Mucosa of stomach (tissue), 1 donor: ENCODE measurements around the gene BMF.

Source experiments
- H3K27me3 ChIP-seq: one replicate; pipeline ENCODE4 v1.7.0; 2013; ENCODE audit warnings: mild to moderate bottlenecking, low read length; ENCODE audit not compliant: control insufficient read depth, insufficient read depth
- H3K36me3 ChIP-seq: one replicate; pipeline ENCODE4 v1.7.0; 2013; ENCODE audit warnings: low read length; ENCODE audit not compliant: control insufficient read depth, insufficient read depth
- H3K4me1 ChIP-seq: one replicate; pipeline ENCODE4 v1.7.0; 2013; ENCODE audit warnings: mild to moderate bottlenecking, low read length; ENCODE audit not compliant: control insufficient read depth, insufficient read depth
- H3K4me3 ChIP-seq: one replicate; pipeline ENCODE4 v1.7.0; 2013; ENCODE audit warnings: low read length
- H3K9ac ChIP-seq: one replicate; pipeline ENCODE4 v1.7.0; 2013; ENCODE audit warnings: mild to moderate bottlenecking, low read length, moderate library complexity
- H3K9me3 ChIP-seq: one replicate; pipeline ENCODE4 v1.7.0; 2013; ENCODE audit warnings: mild to moderate bottlenecking, low read length, moderate library complexity; ENCODE audit not compliant: control insufficient read depth
- donor health status: Pancreatic carcinoma.

The BMF gene

GRCh38 chr15:40106203-40107161 is 2.2 kb downstream of the BMF start:
- Histone ChIP-seq H3K4me1 (peaks cover 72% of the 10 kb centered on the region), H3K9ac (peak overlapping the region; percentile 61), H3K4me3 (no peak overlapping the region), H3K36me3 (peaks cover 4% of the 10 kb centered on the region), H3K9me3 (no peaks in the 10 kb centered on the region), H3K27me3 (no peaks in the 10 kb centered on the region)

- peaks cover 80% of the 10 kb centered on the region for H3K4me1 ChIP-seq
- peak overlapping the region; percentile 61 for H3K9ac ChIP-seq
- H3K36me3 ChIP-seq: peaks cover 4% of the 10 kb centered on the region
- no peaks in the 10 kb centered on the region for H3K9me3 ChIP-seq
- peak overlapping the region; percentile 7 for H3K4me3 ChIP-seq
- H3K27me3 ChIP-seq: no peaks in the 10 kb centered on the region
These were observed 3.0 kb downstream of the BMF start for GRCh38 chr15:40105517-40106202.

DNA sequence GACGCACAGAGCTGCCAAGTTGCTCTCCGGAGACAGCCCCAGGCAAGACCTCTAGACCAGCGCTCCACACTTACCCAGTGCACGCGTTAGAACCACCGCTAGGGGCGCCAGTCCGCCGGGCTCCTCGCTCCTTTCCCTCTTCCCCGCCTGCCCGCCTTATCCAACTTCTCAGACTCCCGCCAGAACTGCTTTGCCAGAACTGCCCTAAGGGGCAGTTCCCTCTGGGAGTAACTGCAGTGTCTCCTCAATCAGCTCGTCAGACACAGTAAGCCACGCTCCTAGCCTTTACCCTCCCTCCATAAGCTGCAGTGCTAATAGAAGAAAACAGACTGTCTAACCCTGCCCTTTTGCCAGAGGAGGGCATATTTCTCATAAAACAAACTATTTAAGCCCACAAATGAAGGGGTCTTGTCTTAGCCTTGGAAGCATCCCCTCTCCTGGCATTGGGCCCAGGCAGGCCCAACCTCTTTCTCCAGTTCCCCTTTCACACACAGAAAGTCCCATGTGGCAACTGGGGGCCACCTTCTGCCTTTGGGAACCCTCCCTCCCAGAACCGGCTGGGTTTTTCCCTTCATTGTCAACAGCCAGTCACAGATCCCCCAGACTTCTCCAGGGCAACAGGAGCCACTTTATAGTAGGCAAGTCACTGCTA is 3.7 kb downstream of the BMF start:
- Histone ChIP-seq H3K4me1 (peaks cover 87% of the 10 kb centered on the region), H3K4me3 (no peak overlapping the region), H3K27me3 (no peaks in the 10 kb centered on the region), H3K36me3 (peaks cover 4% of the 10 kb centered on the region), H3K9ac (peak overlapping the region; percentile 61), H3K9me3 (no peaks in the 10 kb centered on the region)

- H3K9ac ChIP-seq: no peak overlapping the region
- no peaks in the 10 kb centered on the region for H3K27me3 ChIP-seq
- H3K4me1 ChIP-seq: peaks cover 91% of the 10 kb centered on the region
- H3K4me3 ChIP-seq: no peak overlapping the region
- H3K36me3 ChIP-seq: peaks cover 4% of the 10 kb centered on the region
- H3K9me3 ChIP-seq: no peaks in the 10 kb centered on the region
These were observed 4.3 kb downstream of the BMF start for GRCh38 chr15:40104296-40104864.

DNA sequence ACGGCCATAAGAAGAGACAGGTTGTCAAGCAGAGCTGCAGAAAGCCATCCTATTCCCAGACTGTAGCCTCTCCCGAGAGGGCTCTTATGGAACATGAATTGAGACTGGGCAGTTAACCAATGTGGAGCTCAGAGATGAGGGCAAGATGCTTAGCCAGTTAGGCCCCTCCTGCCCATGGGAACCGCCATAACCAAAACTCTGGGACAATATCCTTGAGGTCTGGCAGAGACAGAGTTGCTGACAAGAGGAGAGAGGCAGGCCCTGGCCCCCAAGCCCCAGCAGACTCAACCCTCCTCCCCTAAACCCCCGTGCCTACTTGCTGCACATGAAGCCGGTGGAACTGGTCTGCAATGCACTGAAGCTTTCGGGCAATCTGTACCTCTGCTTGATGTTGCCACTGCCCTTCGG is 4.8 kb downstream of the BMF start:
- peak overlapping the region; percentile 52 for H3K9ac ChIP-seq
- H3K27me3 ChIP-seq: no peaks in the 10 kb centered on the region
- no peak overlapping the region for H3K4me3 ChIP-seq
- H3K4me1 ChIP-seq: peaks cover 94% of the 10 kb centered on the region
- peaks cover 4% of the 10 kb centered on the region for H3K36me3 ChIP-seq
- no peaks in the 10 kb centered on the region for H3K9me3 ChIP-seq

DNA sequence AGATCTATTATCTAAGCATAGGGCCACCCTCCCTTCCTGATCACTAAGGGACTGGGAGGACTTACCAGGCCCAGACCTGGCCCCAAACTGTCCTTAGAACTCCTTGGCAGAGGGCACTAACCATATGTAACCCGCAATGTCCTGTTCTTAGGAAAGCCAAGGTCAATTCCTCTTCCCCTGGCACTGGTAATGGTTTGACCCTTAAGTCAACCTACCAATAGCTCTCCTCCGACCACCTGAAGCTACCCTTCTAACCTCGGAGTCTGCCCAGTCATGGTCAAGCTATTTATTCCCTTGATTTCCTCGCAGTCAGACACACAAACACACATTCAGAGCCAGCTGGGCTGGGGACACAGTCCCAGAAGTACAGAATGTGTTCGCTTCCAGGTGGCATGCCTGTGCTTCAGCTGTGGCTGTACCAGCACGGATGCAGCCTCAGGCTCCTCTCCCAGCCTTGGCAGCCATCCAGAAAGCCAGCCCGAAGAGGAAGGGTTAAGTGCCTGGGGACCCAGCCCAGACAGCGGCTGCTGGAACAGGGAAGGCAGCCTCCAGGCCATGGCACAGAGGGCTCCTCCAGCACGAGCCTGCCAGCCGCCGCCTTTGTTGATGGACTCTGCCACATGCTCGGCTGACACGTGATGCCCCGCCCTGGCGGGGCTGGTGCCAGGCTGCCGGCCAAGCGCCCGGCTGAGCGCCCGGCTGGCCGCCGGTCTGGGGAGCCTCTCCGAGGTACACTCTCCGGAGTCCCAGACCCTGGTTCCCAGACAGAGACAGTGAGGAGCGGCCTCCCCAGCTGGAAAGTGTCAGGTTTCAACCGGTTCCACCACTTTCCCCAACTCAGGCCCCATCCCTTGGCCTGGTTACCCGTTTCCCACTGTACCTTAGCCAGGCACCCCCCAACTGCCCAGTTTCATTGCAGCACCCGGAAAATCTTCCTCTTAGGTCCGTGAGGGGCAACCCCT is 5.5 kb downstream of the BMF start:
- Histone ChIP-seq H3K9me3 (no peaks in the 10 kb centered on the region), H3K36me3 (peaks cover 4% of the 10 kb centered on the region), H3K4me3 (no peak overlapping the region), H3K27me3 (no peaks in the 10 kb centered on the region), H3K9ac (peak overlapping the region; percentile 52), H3K4me1 (peaks cover 99% of the 10 kb centered on the region)

GRCh38 chr15:40100947-40101905 is 7.5 kb downstream of the BMF start:
- Histone ChIP-seq H3K9ac (no peak overlapping the region), H3K4me3 (no peak overlapping the region), H3K27me3 (no peaks in the 10 kb centered on the region), H3K36me3 (peaks cover 4% of the 10 kb centered on the region), H3K9me3 (no peaks in the 10 kb centered on the region), H3K4me1 (peaks cover 96% of the 10 kb centered on the region)

- Histone ChIP-seq H3K27me3 (no peaks in the 10 kb centered on the region), H3K9ac (no peak overlapping the region), H3K4me3 (no peak overlapping the region), H3K36me3 (peaks cover 1% of the 10 kb centered on the region), H3K4me1 (peaks cover 87% of the 10 kb centered on the region), H3K9me3 (no peaks in the 10 kb centered on the region)
These were observed 8.3 kb downstream of the BMF start for GRCh38 chr15:40100123-40100946.

DNA sequence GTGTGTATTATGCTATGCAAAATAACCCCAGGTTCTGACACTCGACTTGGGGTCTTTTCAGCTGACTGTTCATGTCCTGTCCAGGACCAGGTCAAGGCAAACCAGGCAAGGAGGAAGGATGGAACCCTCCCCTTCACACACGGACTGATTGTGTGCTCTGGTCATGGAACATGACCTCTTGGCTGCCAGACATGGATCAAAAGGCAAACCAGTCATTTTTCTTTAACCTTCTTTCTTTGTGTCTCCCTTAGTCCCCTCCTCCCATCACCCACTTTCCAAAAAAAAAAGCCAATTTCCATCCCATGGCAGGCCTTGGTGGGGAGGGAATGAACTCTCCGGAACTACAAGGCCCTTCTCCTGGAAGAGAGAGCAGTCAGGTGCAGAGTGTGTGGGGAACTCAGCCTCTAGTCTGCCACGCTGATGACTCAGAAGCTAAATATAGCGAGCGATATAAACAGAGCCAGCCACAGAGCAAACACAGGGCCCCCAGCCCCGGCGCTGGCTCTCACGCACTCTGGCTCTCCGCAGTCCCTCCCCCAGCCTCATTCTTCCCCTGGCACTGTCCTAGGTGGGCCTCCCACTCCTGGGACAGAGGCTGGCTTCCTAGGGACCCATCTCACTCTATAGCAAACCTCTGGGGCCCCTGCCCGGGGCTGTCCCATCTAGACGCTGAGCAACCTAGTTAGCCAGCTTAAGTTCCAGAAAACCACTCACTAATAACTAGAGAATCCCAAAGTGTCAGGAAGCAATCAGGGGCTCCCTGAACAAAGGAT is 10.0 kb downstream of the BMF start:
- Histone ChIP-seq H3K36me3 (no peaks in the 10 kb centered on the region), H3K9me3 (no peaks in the 10 kb centered on the region), H3K4me1 (peaks cover 70% of the 10 kb centered on the region), H3K4me3 (peak overlapping the region; percentile 15), H3K9ac (peak overlapping the region; percentile 65), H3K27me3 (no peaks in the 10 kb centered on the region)
